ENCODE measurements around the gene PFDN1.

PFDN1 gene

DNA sequence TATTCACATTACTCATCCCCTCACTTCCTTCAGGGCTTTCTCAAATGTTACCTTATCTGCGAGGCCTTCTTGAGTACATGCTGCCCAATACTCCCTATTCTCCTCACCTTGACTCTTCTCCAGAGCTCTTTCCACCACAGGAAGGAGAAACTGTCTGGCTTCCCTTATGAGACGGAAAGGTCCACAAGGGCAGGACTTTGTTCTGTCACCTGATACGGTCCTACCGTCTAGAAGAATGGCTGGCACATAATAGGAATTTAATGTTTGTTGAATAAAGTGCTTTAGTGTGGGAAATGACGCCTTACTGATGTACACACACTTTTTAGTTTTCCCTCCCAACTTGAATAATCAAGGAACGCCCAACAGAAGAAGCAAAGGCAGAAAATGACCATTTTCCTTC is 52.5 kb downstream of the PFDN1 start:
- no peaks in the 10 kb centered on the region for H3K27me3 ChIP-seq (ENCODE audit: control insufficient read depth, insufficient read depth, low read length)
- H3K36me3 ChIP-seq (ENCODE audit: control insufficient read depth, insufficient read depth, low read length), result no peaks in the 10 kb centered on the region
- no CpG with 5 or more reads among the region's 6 CpGs for WGBS (ENCODE audit: insufficient coverage, insufficient read length)
- no peaks in the 10 kb centered on the region for H3K9me3 ChIP-seq (ENCODE audit: control insufficient read depth, insufficient read depth, low read length)
- H3K27ac ChIP-seq (ENCODE audit: low read length), result no peak overlapping the region
- no peak overlapping the region for H3K4me3 ChIP-seq (ENCODE audit: low read length)
- 0 out of 2 replicates have a peak, but pooled peaks cover 2% of the 10 kb centered on the region for H3K4me1 ChIP-seq (ENCODE audit: control insufficient read depth, insufficient read depth, low read length)
- no peak for DNase-seq (ENCODE audit: low read depth, low spot score)

- Histone ChIP-seq H3K4me1 (ENCODE audit: control insufficient read depth, insufficient read depth, low read length) (0 out of 2 replicates have a peak, but pooled peaks cover 2% of the 10 kb centered on the region), H3K4me3 (ENCODE audit: low read length) (no peak overlapping the region), H3K27me3 (ENCODE audit: control insufficient read depth, insufficient read depth, low read length) (no peaks in the 10 kb centered on the region), H3K27ac (ENCODE audit: low read length) (no peak overlapping the region), H3K36me3 (ENCODE audit: control insufficient read depth, insufficient read depth, low read length) (no peaks in the 10 kb centered on the region; the same call in 1 of the 2 replicates), H3K9me3 (ENCODE audit: control insufficient read depth, insufficient read depth, low read length) (no peaks in the 10 kb centered on the region)
- DNase-seq (ENCODE audit: low read depth, low spot score), result no peak
- no CpG with 5 or more reads among the region's 5 CpGs for WGBS (ENCODE audit: insufficient coverage, insufficient read length)
Observed at GRCh38 chr5:140249536-140249935, 53.4 kb downstream of the PFDN1 start.

DNA sequence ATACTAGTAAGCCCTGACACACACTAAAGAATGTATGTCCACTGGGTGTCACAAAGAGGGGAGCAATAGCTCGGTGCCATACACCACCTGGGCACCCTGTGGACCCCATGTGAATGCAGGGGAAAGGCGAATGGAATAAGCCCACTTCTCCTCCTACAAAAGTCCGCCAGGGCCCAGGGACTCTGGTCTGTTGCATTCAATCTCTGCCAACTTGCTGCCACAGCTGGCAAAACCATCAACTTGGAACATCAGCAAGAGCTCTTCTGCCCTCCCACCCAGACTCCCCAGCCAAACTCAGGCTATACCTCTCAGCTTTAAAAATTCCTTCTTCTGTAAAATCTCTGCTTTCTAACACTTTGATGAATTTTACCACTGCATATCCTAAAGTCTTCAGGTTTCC is 54.5 kb downstream of the PFDN1 start:
- no CpG with 5 or more reads among the region's 3 CpGs for WGBS (ENCODE audit: insufficient coverage, insufficient read length)
- Histone ChIP-seq H3K36me3 (ENCODE audit: control insufficient read depth, insufficient read depth, low read length) (no peaks in the 10 kb centered on the region; the same call in 1 of the 2 replicates), H3K27me3 (ENCODE audit: control insufficient read depth, insufficient read depth, low read length) (no peaks in the 10 kb centered on the region), H3K4me3 (ENCODE audit: low read length) (no peak overlapping the region), H3K4me1 (ENCODE audit: control insufficient read depth, insufficient read depth, low read length) (0 out of 2 replicates have a peak, but pooled peaks cover 2% of the 10 kb centered on the region), H3K27ac (ENCODE audit: low read length) (no peak overlapping the region), H3K9me3 (ENCODE audit: control insufficient read depth, insufficient read depth, low read length) (no peaks in the 10 kb centered on the region)
- DNase-seq (ENCODE audit: low read depth, low spot score), result no peak

GRCh38 chr5:140246378-140247122 is 56.4 kb downstream of the PFDN1 start:
- H3K4me1 ChIP-seq (ENCODE audit: control insufficient read depth, insufficient read depth, low read length), result 0 out of 2 replicates have a peak, but pooled peaks cover 1% of the 10 kb centered on the region
- H3K36me3 ChIP-seq (ENCODE audit: control insufficient read depth, insufficient read depth, low read length), result no peaks in the 10 kb centered on the region; the same call in 1 of the 2 replicates
- no CpG with 5 or more reads among the region's 8 CpGs for WGBS (ENCODE audit: insufficient coverage, insufficient read length)
- H3K9me3 ChIP-seq (ENCODE audit: control insufficient read depth, insufficient read depth, low read length), result no peaks in the 10 kb centered on the region
- DNase-seq (ENCODE audit: low read depth, low spot score), result no peak
- H3K4me3 ChIP-seq (ENCODE audit: low read length), result no peak overlapping the region
- no peak overlapping the region for H3K27ac ChIP-seq (ENCODE audit: low read length)
- H3K27me3 ChIP-seq (ENCODE audit: control insufficient read depth, insufficient read depth, low read length), result no peaks in the 10 kb centered on the region

GRCh38 chr5:140245926-140246325 is 57.0 kb downstream of the PFDN1 start:
- Histone ChIP-seq H3K36me3 (ENCODE audit: control insufficient read depth, insufficient read depth, low read length) (no peaks in the 10 kb centered on the region; the same call in 1 of the 2 replicates), H3K4me1 (ENCODE audit: control insufficient read depth, insufficient read depth, low read length) (peaks cover 3% of the 10 kb centered on the region; the same call in 1 of the 2 replicates), H3K9me3 (ENCODE audit: control insufficient read depth, insufficient read depth, low read length) (no peaks in the 10 kb centered on the region), H3K27ac (ENCODE audit: low read length) (no peak overlapping the region), H3K27me3 (ENCODE audit: control insufficient read depth, insufficient read depth, low read length) (no peaks in the 10 kb centered on the region), H3K4me3 (ENCODE audit: low read length) (no peak overlapping the region)
- DNase-seq (ENCODE audit: low read depth, low spot score), result no peak
- no CpG with 5 or more reads among the region's 7 CpGs for WGBS (ENCODE audit: insufficient coverage, insufficient read length)

GRCh38 chr5:140245341-140245740 is 57.6 kb downstream of the PFDN1 start:
- Histone ChIP-seq H3K27ac (ENCODE audit: low read length) (no peak overlapping the region), H3K27me3 (ENCODE audit: control insufficient read depth, insufficient read depth, low read length) (no peaks in the 10 kb centered on the region), H3K36me3 (ENCODE audit: control insufficient read depth, insufficient read depth, low read length) (no peaks in the 10 kb centered on the region; the same call in 1 of the 2 replicates), H3K4me1 (ENCODE audit: control insufficient read depth, insufficient read depth, low read length) (peaks cover 3% of the 10 kb centered on the region; the same call in 1 of the 2 replicates), H3K9me3 (ENCODE audit: control insufficient read depth, insufficient read depth, low read length) (no peaks in the 10 kb centered on the region), H3K4me3 (ENCODE audit: low read length) (no peak overlapping the region)
- DNase-seq (ENCODE audit: low read depth, low spot score), result no peak
- no CpG with 5 or more reads among the region's 5 CpGs for WGBS (ENCODE audit: insufficient coverage, insufficient read length)

DNA sequence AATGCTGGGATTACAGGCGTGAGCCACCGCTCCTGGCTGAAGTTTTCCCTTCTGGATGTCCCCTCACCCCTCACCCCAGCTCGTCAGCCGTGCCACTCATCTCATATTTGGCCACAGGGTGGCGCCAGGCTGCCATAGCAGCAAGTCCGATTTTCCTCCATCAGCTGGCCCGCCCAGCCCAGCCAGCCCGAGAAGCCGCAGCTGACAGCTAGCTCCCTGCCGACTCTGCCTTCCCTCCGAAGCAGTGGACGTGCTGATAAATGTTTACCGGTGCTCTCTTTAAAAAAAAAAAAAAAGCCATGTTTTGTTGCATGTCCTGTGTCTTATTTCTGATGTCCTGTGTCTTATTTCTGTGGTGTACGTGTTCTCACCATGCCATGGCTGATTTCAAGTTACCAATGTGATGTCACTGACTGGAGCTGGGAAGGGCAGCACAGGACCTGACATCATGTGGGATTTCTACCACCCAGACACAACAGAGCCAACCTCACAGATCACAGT is 58.3 kb downstream of the PFDN1 start:
- Histone ChIP-seq H3K36me3 (ENCODE audit: control insufficient read depth, insufficient read depth, low read length) (no peaks in the 10 kb centered on the region; the same call in 1 of the 2 replicates), H3K27ac (ENCODE audit: low read length) (no peak overlapping the region), H3K4me3 (ENCODE audit: low read length) (no peak overlapping the region), H3K4me1 (ENCODE audit: control insufficient read depth, insufficient read depth, low read length) (peaks cover 3% of the 10 kb centered on the region; the same call in 1 of the 2 replicates), H3K27me3 (ENCODE audit: control insufficient read depth, insufficient read depth, low read length) (no peaks in the 10 kb centered on the region), H3K9me3 (ENCODE audit: control insufficient read depth, insufficient read depth, low read length) (no peaks in the 10 kb centered on the region)
- DNase-seq (ENCODE audit: low read depth, low spot score), result peak; percentile 60
- no CpG with 5 or more reads among the region's 14 CpGs for WGBS (ENCODE audit: insufficient coverage, insufficient read length)

- no peak for DNase-seq (ENCODE audit: low read depth, low spot score)
- H3K27me3 ChIP-seq (ENCODE audit: control insufficient read depth, insufficient read depth, low read length), result no peaks in the 10 kb centered on the region
- peaks cover 3% of the 10 kb centered on the region; the same call in 1 of the 2 replicates for H3K4me1 ChIP-seq (ENCODE audit: control insufficient read depth, insufficient read depth, low read length)
- no peak overlapping the region for H3K4me3 ChIP-seq (ENCODE audit: low read length)
- no peaks in the 10 kb centered on the region for H3K9me3 ChIP-seq (ENCODE audit: control insufficient read depth, insufficient read depth, low read length)
- no peaks in the 10 kb centered on the region; the same call in 1 of the 2 replicates for H3K36me3 ChIP-seq (ENCODE audit: control insufficient read depth, insufficient read depth, low read length)
- WGBS (ENCODE audit: insufficient coverage, insufficient read length), result no CpG with 5 or more reads among the region's 4 CpGs
- no peak overlapping the region for H3K27ac ChIP-seq (ENCODE audit: low read length)
Observed at GRCh38 chr5:140243706-140244250, 59.1 kb downstream of the PFDN1 start.

GRCh38 chr5:140242890-140243585 is 59.9 kb downstream of the PFDN1 start:
- no peaks in the 10 kb centered on the region for H3K27me3 ChIP-seq (ENCODE audit: control insufficient read depth, insufficient read depth, low read length)
- no peak for DNase-seq (ENCODE audit: low read depth, low spot score)
- H3K36me3 ChIP-seq (ENCODE audit: control insufficient read depth, insufficient read depth, low read length), result no peaks in the 10 kb centered on the region; the same call in 1 of the 2 replicates
- no CpG with 5 or more reads among the region's 4 CpGs for WGBS (ENCODE audit: insufficient coverage, insufficient read length)
- H3K27ac ChIP-seq (ENCODE audit: low read length), result no peak overlapping the region
- H3K4me3 ChIP-seq (ENCODE audit: low read length), result no peak overlapping the region
- H3K9me3 ChIP-seq (ENCODE audit: control insufficient read depth, insufficient read depth, low read length), result no peaks in the 10 kb centered on the region
- H3K4me1 ChIP-seq (ENCODE audit: control insufficient read depth, insufficient read depth, low read length), result peaks cover 3% of the 10 kb centered on the region; the same call in 1 of the 2 replicates

DNA sequence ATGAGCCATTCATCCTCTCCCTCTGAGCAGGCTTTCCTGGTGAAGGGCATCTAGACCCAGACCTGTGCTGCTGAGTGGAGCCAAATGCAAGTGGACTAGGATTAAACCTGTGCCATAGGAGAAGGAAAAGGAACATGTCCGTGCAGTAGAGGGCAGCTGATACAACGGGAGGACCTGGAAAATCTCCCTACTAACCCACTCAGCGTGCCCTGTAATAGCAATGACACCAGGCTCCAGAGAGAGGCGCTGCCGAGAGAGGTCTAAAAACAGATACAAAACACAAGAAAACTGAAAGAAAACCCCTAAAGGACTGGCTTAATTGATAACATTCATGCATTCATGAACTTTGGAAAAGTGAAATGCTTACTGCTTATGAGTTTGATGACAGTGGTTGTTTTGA is 60.8 kb downstream of the PFDN1 start:
- Histone ChIP-seq H3K4me3 (ENCODE audit: low read length) (no peak overlapping the region), H3K27me3 (ENCODE audit: control insufficient read depth, insufficient read depth, low read length) (no peaks in the 10 kb centered on the region), H3K4me1 (ENCODE audit: control insufficient read depth, insufficient read depth, low read length) (peaks cover 3% of the 10 kb centered on the region; the same call in 1 of the 2 replicates), H3K9me3 (ENCODE audit: control insufficient read depth, insufficient read depth, low read length) (no peaks in the 10 kb centered on the region), H3K36me3 (ENCODE audit: control insufficient read depth, insufficient read depth, low read length) (no peaks in the 10 kb centered on the region; the same call in 1 of the 2 replicates), H3K27ac (ENCODE audit: low read length) (no peak overlapping the region)
- no CpG with 5 or more reads among the region's 5 CpGs for WGBS (ENCODE audit: insufficient coverage, insufficient read length)
- DNase-seq (ENCODE audit: low read depth, low spot score), result peak; percentile 18

Measured in iPS DF 6.9 (cell line).